Astrocyte of the hippocampus (primary cell): ENCODE data around the gene OR11G2.
A peak's percentile ranks its signal among the peaks of the same experiment; 100 is the strongest.
"Not testable (repeated sequence)": the region's sequence is repeated elsewhere in the genome, so short reads cannot be mapped to it uniquely, and the experiment has no call there.

Source experiments
- DNase-seq: peaks from one replicate; pipeline ENCODE4 v3.0.0; 2011; ENCODE audit warnings: low read depth, low spot score

OR11G2 gene, protein sequence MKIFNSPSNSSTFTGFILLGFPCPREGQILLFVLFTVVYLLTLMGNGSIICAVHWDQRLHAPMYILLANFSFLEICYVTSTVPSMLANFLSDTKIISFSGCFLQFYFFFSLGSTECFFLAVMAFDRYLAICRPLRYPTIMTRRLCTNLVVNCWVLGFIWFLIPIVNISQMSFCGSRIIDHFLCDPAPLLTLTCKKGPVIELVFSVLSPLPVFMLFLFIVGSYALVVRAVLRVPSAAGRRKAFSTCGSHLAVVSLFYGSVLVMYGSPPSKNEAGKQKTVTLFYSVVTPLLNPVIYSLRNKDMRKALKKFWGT

DNA sequence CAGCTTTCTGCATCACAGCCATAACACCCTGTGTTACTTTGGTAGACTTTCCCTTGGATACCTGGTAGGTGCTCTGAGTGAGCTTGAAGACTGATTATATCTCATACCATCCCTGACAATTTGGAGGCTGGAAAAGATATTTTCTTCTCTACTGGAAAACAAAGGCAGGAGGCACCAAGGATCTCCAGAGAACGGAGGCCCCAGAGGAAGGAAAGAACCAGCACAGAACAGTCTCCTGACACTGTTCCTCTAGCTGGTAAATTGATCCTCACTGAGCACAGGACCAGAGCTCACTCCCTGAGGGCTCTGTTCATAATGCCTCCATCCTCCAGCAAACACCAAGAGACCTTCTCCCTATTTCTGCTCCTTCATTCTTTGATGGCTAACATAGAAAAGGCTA is at the start of gene OR11G2:
OR11G2 (plus strand) TSS at position 301 of the 400 bp plus-strand sequence. CDS start 6,542 bp downstream, outside the sequence.
- DNase-seq: no peak

DNA sequence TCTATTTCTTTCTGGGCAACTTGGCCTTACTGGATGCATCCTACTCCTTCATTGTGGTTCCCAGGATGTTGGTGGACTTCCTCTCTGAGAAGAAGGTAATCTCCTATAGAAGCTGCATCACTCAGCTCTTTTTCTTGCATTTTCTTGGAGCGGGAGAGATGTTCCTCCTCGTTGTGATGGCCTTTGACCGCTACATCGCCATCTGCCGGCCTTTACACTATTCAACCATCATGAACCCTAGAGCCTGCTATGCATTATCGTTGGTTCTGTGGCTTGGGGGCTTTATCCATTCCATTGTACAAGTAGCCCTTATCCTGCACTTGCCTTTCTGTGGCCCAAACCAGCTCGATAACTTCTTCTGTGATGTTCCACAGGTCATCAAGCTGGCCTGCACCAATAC is 46.8 kb upstream of the OR11G2 start:
- no peak for DNase-seq

DNA sequence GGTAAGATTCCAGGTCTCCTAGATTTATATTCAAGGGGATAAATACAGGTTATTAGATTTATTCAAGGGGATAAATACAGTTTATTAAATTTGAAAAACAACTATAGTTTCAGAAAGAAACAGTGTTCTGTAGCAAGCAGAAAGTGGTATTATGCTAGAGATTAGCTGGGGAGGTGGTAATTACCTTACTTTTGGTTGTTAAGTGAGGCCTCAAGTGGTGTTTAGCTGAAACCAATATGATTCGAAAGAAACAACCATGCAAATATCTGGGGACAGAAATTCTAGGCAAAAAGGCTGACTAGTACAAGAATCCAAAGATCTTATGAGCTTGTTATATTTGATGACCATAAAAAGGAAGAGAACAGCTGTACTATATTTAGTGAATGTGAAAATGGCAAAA is 45.9 kb upstream of the OR11G2 start:
- no peak for DNase-seq

DNA sequence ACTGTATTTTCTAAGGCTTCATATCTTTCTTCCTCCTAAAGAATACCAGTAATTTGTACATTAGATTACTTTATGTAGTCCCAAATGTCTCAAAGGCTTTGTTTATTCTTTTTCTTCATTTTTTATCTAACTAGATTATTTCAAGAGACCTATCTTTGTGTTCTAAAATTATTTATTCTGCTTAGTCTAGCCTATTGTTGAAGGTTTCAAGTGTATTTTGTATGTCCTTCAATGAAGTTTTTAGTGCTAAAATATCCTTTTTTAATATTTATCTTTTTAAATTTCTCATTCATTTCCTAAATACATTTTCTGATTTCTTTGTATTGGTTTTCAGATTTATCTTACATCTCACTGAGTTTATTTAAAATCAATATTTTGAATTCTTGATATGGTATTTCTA is 26.2 kb upstream of the OR11G2 start:
- DNase-seq: no peak

DNA sequence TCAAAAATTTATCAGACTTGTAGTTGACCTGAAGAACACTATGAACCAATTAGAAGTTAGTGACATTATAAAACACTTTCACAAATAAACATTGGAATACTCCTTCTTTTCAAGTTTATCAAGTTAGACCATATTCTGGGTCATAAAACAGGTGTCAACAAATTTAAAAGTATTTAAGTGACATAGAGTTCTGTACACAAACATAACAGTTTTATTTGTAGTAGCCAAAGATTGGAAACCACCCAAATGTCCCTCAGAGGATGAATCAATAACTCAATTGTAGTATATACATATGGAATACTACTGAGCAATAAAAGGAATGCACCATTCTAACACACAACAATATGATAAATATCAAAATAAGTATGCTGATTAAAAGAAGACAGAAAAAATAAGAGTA is 23.6 kb upstream of the OR11G2 start:
- no peak for DNase-seq

DNA sequence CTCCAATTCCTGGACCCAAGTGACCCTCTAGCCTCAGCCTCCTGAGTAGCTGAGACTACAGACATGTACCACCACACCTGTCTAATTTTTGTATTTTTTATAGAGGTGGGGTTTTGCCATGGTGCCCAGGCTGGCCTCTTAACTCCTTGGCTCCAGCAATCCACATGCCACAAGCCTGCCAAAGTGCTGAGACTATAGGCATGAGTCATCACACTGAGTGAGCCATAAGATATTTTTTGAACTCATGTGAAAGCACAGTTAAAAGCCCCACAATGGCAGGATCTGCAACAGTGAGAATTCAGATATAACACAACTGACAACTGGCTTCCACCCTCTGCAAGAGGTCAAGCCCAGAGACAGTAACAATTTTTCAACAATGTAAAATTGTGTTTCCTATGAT is 20.8 kb upstream of the OR11G2 start:
- peak; percentile 0 for DNase-seq

DNA sequence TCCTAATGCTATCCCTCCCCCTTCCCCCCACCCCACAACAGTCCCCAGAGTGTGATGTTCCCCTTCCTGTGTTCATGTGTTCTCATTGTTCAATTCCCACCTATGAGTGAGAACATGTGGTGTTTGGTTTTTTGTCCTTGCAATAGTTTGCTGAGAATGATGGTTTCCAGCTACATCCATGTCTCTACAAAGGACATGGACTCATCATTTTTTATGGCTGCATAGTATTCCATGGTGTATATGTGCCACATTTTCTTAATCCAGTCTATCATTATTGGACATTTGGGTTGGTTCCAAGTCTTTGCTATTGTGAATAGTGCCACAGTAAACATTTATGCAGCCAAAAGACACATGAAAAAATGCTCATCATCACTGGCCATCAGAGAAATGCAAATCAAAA is 16.5 kb upstream of the OR11G2 start:
- not testable (repeated sequence) for DNase-seq

DNA sequence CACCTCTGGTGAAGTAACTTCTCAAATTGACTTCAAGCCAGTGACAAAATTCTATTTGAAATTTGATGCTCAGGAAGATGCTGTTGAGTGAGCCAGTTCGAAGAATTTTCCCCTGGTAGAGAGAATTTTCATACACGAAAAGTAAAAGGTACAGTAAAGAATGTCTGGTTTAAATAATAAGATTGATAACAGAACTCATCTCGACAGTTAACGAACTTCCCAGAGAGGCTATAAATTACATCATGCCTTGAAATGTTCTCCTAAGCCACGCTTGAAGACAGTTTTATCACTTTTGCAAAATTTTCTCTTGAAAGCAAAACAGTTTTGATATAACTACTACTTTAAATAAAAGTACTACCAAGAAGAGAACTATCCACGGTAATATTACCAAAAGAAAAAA is 14.4 kb upstream of the OR11G2 start:
- DNase-seq: no peak

DNA sequence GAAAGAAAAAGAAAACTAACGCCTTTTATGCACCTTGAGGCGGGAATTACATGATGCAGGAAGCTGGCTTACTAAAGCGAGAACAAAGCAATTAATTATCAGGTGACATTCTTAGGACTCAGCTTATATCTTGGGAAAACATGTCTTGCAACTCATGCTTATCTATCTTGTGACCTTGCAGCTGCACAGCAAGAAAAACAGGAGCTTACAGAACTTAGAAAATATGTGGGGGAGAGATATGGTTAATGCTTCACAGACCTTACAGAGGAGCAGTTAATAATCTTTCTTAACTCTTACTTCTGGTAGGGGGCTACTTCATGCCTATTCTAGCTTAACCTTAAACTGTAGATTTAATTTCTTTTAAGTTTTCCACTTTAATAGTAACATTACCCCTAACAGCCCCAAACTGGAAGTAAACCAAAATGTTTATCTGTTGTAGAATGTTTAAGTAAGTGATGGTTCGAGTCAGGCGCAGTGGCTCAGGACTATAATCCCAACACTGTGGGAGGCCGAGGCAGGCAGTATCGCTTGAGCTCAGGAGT is 13.2 kb upstream of the OR11G2 start:
- DNase-seq: no peak

DNA sequence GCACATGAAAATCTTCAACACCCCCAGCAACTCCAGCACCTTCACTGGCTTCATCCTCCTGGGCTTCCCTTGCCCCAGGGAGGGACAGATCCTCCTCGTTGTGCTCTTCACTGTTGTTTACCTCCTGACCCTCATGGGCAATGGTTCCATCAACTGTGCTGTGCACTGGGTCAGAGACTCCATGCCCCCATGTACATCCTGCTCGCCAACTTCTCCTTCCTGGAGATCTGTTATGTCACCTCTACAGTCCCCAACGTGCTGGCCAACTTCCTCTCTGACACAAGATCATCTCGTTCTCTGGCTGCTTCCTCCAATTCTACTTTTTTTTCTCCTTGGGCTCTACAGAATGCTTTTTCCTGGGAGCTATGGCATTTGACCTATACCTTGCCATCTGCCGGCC is 11.5 kb upstream of the OR11G2 start:
- no peak for DNase-seq

DNA sequence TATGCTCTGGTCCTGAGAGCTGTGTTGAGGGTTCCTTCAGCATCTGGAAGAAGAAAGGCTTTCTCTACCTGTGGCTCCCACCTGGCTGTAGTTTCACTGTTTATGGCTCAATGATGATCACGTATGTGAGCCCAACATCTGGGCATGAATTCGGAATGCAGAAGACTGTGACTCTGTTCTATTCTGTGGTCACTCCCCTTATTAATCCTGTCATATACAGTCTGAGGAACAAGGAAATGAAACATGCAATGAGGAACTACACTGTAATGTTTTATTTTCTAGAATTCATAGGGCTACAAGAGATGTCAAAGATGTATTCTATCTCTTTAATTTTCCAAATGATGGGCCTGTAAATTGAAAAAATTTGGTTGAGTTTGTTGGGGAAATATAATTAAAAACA is 10.8 kb upstream of the OR11G2 start:
- no peak for DNase-seq

DNA sequence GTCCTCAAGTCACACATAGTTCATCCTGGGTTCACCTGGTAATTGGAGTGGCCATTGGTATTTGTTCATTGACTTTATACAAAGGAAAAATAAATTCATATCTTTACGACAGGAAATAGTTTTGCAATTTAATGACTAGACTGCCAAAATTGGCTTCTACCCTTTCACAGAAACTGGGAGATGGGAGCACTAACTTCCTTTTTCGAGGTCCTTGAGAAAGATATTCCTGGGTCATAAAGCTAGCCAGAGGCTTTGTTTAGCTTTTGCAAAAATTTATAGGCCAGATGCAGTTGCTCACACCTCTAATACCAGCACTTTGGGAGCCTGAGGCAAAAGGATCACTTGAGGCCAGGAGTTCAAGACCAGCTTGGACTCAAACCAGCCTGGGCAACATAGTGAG is 10.2 kb upstream of the OR11G2 start:
- DNase-seq: no peak

DNA sequence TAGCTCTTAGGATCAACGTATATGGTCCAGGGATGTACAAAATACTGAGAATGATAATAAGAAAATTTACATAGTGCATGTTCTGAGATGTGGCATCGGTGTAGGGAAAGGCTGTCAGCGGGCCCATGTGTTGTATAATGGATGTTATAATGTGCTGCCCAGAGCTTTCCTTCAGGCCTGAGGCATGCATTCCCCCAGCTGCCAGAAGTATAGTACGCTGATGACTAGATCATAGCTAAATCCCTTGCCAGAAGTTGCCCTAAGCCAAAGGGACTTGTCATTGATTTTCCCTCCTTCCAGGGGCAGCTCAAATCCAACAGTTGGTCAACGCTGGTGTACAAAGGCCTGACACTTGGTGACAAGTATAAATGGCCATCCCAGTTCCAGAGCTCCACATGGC is 6.5 kb upstream of the OR11G2 start:
- no peak for DNase-seq

DNA sequence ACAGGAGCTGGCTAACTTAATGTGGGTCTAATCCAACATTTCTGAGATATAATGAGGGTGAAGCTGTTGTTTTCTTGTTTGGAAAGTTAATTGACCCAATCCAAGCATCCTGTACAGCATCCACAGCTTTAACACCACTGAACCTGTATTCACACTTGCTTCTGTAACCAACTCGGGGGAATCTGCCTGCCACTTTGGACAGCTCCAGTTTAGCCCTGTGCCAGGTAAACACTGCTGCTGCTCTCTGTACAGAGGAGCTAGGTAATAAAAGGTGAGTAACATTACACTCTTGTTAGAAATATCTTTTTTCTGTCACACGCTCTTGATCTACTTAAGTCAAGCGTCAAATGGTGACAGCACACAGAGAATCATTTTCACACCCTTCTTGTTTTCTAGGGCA is 700 bp downstream of the OR11G2 start:
- no peak for DNase-seq

DNA sequence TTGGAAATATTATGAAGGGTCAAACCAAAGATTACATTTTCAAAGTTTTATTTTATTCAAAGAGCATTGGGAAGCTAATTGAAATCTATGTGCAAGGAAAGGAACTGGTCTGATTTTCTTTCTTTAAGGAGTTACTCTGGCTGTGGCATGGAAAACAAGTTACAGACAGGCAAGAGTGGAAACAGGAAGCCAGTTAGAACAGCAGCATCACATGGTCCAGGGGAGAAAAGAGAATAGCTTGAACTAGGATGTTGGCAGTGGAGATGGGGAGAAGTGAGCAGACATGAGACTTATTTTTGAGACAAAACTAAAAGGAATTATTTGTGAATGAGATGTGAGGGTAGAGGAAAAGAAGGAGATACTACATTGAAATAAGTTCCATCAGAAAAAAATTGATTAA is 3.4 kb downstream of the OR11G2 start:
- no peak for DNase-seq

DNA sequence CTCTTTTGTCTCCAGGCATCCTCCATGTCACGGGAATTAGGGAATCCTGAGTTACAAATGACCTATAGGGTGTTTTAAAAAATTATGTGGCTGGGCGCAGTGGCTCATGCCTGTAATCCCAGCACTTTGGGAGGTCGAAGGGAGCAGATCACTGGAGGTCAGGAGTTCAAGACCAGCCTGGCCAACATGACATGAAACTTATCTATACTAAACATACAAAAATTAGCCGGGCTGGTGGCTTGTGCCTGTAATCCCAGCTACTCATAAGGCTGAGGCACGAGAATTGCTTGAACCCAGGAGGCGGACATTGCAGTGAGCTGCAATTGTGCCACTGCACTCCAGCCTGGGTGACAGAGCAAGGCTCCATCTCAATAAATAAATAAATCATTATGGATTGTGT is 4.5 kb downstream of the OR11G2 start:
- not testable (repeated sequence) for DNase-seq

DNA sequence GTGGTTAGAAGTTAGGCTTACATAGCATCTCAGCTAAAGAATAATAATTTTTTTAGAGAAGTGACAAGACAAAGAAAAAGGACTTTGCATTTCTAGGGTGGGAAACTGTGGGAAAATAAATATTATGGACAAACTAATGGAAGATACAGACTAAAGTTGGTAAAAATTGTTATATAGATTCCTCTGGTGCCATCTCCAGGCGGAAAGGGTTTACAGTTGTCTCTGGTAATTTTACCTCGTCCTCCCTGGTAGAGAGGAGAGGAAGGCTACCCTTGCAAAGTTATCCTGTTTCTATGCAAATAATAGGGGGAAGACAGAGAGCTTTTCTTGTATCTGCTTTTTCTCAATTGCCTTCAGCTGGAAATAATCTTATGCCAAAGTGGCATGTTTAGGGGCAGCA is 5.2 kb downstream of the OR11G2 start:
- no peak for DNase-seq

DNA sequence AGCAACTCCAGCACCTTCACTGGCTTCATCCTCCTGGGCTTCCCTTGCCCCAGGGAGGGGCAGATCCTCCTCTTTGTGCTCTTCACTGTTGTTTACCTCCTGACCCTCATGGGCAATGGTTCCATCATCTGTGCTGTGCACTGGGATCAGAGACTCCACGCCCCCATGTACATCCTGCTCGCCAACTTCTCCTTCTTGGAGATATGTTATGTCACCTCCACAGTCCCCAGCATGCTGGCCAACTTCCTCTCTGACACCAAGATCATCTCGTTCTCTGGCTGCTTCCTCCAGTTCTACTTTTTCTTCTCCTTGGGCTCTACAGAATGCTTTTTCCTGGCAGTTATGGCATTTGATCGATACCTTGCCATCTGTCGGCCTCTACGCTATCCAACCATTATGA is 6.8 kb downstream of the OR11G2 start:
- DNase-seq: no peak

DNA sequence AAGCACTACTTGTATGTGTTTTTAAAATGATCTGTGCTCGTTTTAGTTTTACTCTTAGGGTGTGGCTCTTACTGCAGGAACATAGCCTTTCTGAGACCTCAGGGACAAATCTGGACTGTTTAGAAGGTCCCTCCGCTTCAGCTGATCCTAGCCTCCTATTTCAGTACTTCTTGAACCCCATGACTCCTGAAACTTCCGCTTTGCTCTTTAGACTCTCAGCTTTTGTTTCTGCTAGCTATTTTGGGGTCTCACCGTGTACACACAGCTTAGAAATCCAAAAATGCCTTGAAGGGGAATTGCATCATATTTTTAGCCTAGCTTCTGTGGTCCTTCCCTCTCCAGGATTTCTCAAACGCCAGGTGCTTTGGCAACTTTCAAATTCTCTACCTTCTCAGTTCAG is 8.3 kb downstream of the OR11G2 start:
- no peak for DNase-seq

DNA sequence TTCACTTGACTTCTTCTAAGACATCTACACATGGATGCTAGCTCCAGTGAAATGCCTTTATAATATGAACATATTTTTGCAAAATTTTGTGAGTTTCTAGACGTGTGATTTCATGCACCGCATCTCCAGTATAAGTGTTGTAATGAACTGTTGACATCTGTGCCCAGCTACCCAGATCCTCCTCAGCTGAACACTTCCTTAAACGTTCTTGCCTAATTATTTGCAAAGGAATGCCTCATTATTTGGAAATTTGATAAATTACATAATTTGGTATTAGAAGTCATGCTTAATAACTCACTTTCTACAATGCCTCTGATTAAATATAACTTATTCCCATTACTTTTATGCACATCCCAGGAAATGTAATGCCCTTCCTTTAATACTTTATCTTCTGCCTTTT is 14.0 kb downstream of the OR11G2 start:
- DNase-seq: no peak

DNA sequence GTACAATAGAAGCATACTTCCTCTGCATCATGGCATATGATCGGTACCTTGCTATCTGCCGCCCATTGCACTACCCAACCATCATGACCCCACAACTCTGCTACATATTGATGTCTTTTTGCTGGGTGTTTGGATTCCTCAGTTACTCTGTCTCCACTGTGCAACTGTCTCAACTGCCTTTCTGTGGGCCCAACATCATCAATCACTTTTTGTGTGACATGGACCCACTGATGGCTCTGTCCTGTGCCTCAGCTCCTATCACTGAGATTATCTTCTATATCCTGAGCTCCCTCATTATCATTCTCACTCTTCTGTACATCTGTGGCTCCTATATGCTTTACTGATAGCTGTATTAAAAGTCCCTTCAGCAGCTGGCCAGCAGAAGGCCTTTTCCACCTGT is 18.9 kb downstream of the OR11G2 start:
- DNase-seq: no peak

DNA sequence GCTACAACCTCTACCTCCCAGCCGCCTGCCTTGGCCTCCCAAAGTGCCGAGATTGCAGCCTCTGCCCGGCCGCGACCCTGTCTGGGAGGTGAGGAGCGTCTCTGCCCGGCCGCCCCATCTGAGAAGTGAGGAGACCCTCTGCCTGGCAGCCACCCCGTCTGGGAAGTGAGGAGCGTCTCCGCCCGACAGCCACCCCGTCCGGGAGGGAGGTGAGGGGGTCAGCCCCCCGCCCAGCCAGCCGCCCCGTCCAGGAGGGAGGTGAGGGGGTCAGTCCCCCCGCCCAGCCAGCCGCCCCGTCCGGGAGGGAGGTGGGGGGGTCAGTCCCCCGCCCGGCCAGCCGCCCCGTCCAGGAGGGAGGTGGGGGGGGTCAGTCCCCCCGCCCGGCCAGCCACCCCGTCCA is 21.7 kb downstream of the OR11G2 start:
- DNase-seq: not testable (repeated sequence)

DNA sequence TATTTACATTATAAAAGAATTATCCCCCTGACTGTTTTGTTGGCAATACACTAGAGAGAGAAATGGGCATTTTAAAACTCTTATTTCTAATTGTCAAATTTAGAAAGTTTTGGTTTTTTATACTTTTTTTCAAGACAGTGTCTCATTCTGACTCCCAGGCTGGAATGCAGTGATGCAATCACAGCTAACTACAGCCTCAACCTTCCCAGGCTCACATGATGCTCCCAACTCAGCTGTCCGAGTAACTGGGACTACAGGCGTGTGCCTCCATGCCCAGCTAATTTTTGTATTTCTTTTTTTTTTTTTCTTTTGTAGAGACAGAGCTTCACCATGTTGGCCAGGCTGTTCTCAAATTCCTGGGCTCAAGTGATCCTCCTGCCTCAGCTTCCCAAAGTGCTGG is 24.5 kb downstream of the OR11G2 start:
- no peak for DNase-seq

DNA sequence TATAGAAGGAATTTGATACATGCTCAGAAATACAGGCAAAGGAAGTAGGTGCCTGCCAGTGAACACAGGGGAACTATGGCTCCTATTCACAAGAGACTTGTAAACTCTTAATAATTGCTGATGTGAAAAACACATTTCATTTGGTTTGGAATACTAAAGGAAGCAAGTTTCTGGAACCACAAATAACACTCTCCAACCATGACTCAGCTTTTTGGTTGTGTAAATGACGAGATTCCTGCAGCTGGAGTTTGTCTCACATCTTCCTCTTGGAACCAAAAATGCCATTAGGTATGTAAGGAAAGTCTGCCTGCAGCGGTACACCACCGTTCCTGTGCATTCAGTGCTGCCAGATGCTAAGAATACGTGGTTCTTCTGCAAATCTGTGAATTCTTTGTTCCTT is 28.3 kb downstream of the OR11G2 start:
- no peak for DNase-seq
